Upper lobe of left lung (tissue), 6 donors: Measurements from ENCODE around the gene SPOCK1. TPM values are rescaled to one million over a fixed set of nuclear protein-coding genes. Genes with fewer than 3 reads are reported as not detected.

Experiments
- ATAC-seq, 2 donors: fragments of 200-7000 bp; cut with Tn5 transposase; one replicate each; pipeline ENCODE4 v1.9.1; 2022; ENCODE audit warnings: mild to moderate bottlenecking in 2 of 2, moderate library complexity in 2 of 2; ENCODE audit not compliant: low FRiP score in 2 of 2
- DNase-seq, 2 donors: peaks; one replicate each; pipeline ENCODE4 v3.0.0-alpha.2; 2019 to 2020
- H3K27ac ChIP-seq, 4 donors: fragments of 200-600 bp; sonication (generic); one replicate each; pipeline ENCODE4 v1.5.1; 2016 to 2019
- H3K27me3 ChIP-seq, 4 donors: fragments of 200-600 bp; sonication (generic); one replicate each; pipeline ENCODE4 v1.5.1; 2017 to 2019
- H3K36me3 ChIP-seq, 4 donors: fragments of 200-600 bp; sonication (generic); one replicate each; pipeline ENCODE4 v1.5.1; 2016 to 2019
- H3K4me1 ChIP-seq, 4 donors: fragments of 200-600 bp; sonication (generic); one replicate each; pipeline ENCODE4 v1.5.1; 2018 to 2019
- H3K4me3 ChIP-seq, 4 donors: fragments of 200-600 bp; sonication (generic); one replicate each; pipeline ENCODE4 v1.5.1; 2017 to 2019; ENCODE audit warnings: mild to moderate bottlenecking in 2 of 4, moderate library complexity in 1 of 4
- H3K9me3 ChIP-seq, 4 donors: fragments of 200-600 bp; sonication (generic); one replicate each; pipeline ENCODE4 v1.5.1; 2018 to 2019
- CTCF ChIP-seq, 6 experiments: fragments of 450-650 bp in 4 of 6; fragments of 200-600 bp in 2 of 6; sonication (generic) in 2 of 6; IDR thresholded peaks; one replicate each; pipeline ENCODE4 v1.5.1; 2016 to 2019; ENCODE audit warnings: antibody characterized with exemption in 6 of 6
- EP300 ChIP-seq, 4 donors: sonication (generic); formaldehyde crosslinking; IDR thresholded peaks; one replicate each; pipeline ENCODE4 v1.5.1; 2017; ENCODE audit warnings: antibody characterized with exemption in 4 of 4, control low read depth in 2 of 4
- POLR2A ChIP-seq, 4 donors: fragments of 450-650 bp; IDR thresholded peaks; one replicate each; pipeline ENCODE4 v1.5.1; 2016 to 2017; ENCODE audit warnings: antibody characterized with exemption in 4 of 4, mild to moderate bottlenecking in 2 of 4
- POLR2AphosphoS5 ChIP-seq, 2 donors: sonication (generic); formaldehyde crosslinking; IDR thresholded peaks; one replicate each; pipeline ENCODE4 v1.5.1; 2017; ENCODE audit warnings: antibody characterized with exemption in 2 of 2
- WGBS, 2 donors: methylation state at CpG; one replicate each; pipeline ENCODE4 v1.1.5; 2017 to 2018; 5-methylcytosine and 5-hydroxymethylcytosine counted together
- total RNA-seq, 6 donors: library from RNA; depleted of rRNA in 4 of 6; stranded (reverse); fragments of >200 nt in 4 of 6; gene quantifications; one replicate each; pipeline versions ENCODE4 v1.1.0 to v1.2.1, GENCODE V29; 2016 to 2021
- donor health status: DM: no; HTN: no; CAD: no; lungs with moderate emphysema.
- donor health status: DM: no; HTN: yes; CAD: no; lungs with severe emphysema.

The SPOCK1 gene
- total RNA-seq, 6 donors from 2014 or later, result 0.33 to 16.6 (median 2.0) TPM; not detected in 1

- DNase-seq, result no peak
- ATAC-seq, result no peak
- H3K27ac ChIP-seq, result no peak overlapping the region
- no peak overlapping the region for H3K4me3 ChIP-seq
- no peaks in the 10 kb centered on the region for H3K27me3 ChIP-seq
- no peaks in the 10 kb centered on the region for H3K9me3 ChIP-seq
- 45 to 60% methylated on average over 6 of the region's 6 CpGs for WGBS, 2 donors
- H3K4me1 ChIP-seq, result no peaks in the 10 kb centered on the region
- no peaks in the 10 kb centered on the region for H3K36me3 ChIP-seq
- TF ChIP-seq POLR2A (IDR thresholded peaks at IDR 0.05), result no peak
- TF ChIP-seq EP300 (IDR thresholded peaks at IDR 0.05), result no peak
- no peak for TF ChIP-seq CTCF (IDR thresholded peaks at IDR 0.05)
- no peak for TF ChIP-seq POLR2AphosphoS5 (IDR thresholded peaks at IDR 0.05)
Observed at GRCh38 chr5:137332296-137332695, 166.8 kb downstream of the SPOCK1 start.

- H3K4me3 ChIP-seq, result no peak overlapping the region
- ATAC-seq, result no peak
- TF ChIP-seq EP300 (IDR thresholded peaks at IDR 0.05) (no peak), POLR2A (IDR thresholded peaks at IDR 0.05) (no peak), CTCF (IDR thresholded peaks at IDR 0.05) (no peak), POLR2AphosphoS5 (IDR thresholded peaks at IDR 0.05) (no peak)
Observed at GRCh38 chr5:137329586-137330296, 169.4 kb downstream of the SPOCK1 start.

GRCh38 chr5:137328991-137329390, 170.1 kb downstream of the SPOCK1 start:
- Histone ChIP-seq H3K4me3 (no peak overlapping the region), H3K4me1 (no peaks in the 10 kb centered on the region), H3K36me3 (no peaks in the 10 kb centered on the region), H3K27ac (no peak overlapping the region), H3K9me3 (no peaks in the 10 kb centered on the region), H3K27me3 (no peaks in the 10 kb centered on the region)
- DNase-seq (no peak), ATAC-seq (no peak)
- no peak for TF ChIP-seq POLR2AphosphoS5 (IDR thresholded peaks at IDR 0.05)
- TF ChIP-seq EP300 (IDR thresholded peaks at IDR 0.05), result no peak
- no peak for TF ChIP-seq CTCF (IDR thresholded peaks at IDR 0.05)
- no peak for TF ChIP-seq POLR2A (IDR thresholded peaks at IDR 0.05)
- WGBS, 2 donors, result 73 to 84% methylated on average over 3 of the region's 3 CpGs

More at GRCh38 chr5:137329586-137330296, 169.4 kb downstream of the SPOCK1 start:
- no peak overlapping the region for H3K27ac ChIP-seq
- no peaks in the 10 kb centered on the region for H3K36me3 ChIP-seq
- no peaks in the 10 kb centered on the region for H3K27me3 ChIP-seq
- DNase-seq, result no peak
- no peaks in the 10 kb centered on the region for H3K9me3 ChIP-seq
- WGBS, 2 donors, result 89 to 94% methylated on average over 7 to 8 of the region's 8 CpGs
- no peaks in the 10 kb centered on the region for H3K4me1 ChIP-seq

- Histone ChIP-seq H3K27me3 (no peaks in the 10 kb centered on the region), H3K4me1 (no peaks in the 10 kb centered on the region), H3K27ac (no peak overlapping the region), H3K9me3 (no peaks in the 10 kb centered on the region), H3K4me3 (no peak overlapping the region), H3K36me3 (no peaks in the 10 kb centered on the region)
- DNase-seq (no peak), ATAC-seq (no peak)
- TF ChIP-seq POLR2AphosphoS5 (IDR thresholded peaks at IDR 0.05) (no peak), EP300 (IDR thresholded peaks at IDR 0.05) (no peak), CTCF (IDR thresholded peaks at IDR 0.05) (no peak), POLR2A (IDR thresholded peaks at IDR 0.05) (no peak)
- 91 to 96% methylated on average over 9 of the region's 9 CpGs for WGBS, 2 donors
Observed at GRCh38 chr5:137328463-137328862, 170.7 kb downstream of the SPOCK1 start.

- no peaks in the 10 kb centered on the region for H3K27me3 ChIP-seq
- no peaks in the 10 kb centered on the region for H3K4me1 ChIP-seq
- no peak overlapping the region for H3K4me3 ChIP-seq
- no peak for TF ChIP-seq EP300 (IDR thresholded peaks at IDR 0.05)
- TF ChIP-seq POLR2A (IDR thresholded peaks at IDR 0.05), result no peak
- TF ChIP-seq POLR2AphosphoS5 (IDR thresholded peaks at IDR 0.05), result no peak
- TF ChIP-seq CTCF (IDR thresholded peaks at IDR 0.05), result no peak
- DNase-seq (no peak), ATAC-seq (no peak)
- no peaks in the 10 kb centered on the region for H3K9me3 ChIP-seq
- no peaks in the 10 kb centered on the region for H3K36me3 ChIP-seq
- no peak overlapping the region for H3K27ac ChIP-seq
- WGBS, 2 donors, result 82% methylated on average over 4 of the region's 4 CpGs
Observed at GRCh38 chr5:137325721-137326120, 173.4 kb downstream of the SPOCK1 start.
